NOMO-1 treated with dmso at 0.1 percent for 144 hours (cell line): ENCODE measurements around the gene PDE9A.

Source experiments
- DNase-seq: peaks from one replicate; lab custom pipeline; 2025; ENCODE audit not compliant: unreplicated experiment; lab: John Stamatoyannopoulos, UW

PDE9A gene

GRCh38 chr21:42767561-42767835, 114.1 kb downstream of the PDE9A start:
- no peak for DNase-seq

GRCh38 chr21:42768324-42769121, 115.1 kb downstream of the PDE9A start:
- DNase-seq: no peak

GRCh38 chr21:42769183-42769819, 115.9 kb downstream of the PDE9A start:
- no peak for DNase-seq

- no peak for DNase-seq
These were observed 116.6 kb downstream of the PDE9A start for GRCh38 chr21:42769820-42770716.

GRCh38 chr21:42770717-42771502, 117.5 kb downstream of the PDE9A start:
- DNase-seq: no peak

GRCh38 chr21:42771503-42771805, 118.0 kb downstream of the PDE9A start:
- DNase-seq: no peak

GRCh38 chr21:42775123-42775522, 121.7 kb downstream of the PDE9A start:
- no peak for DNase-seq

- DNase-seq: no peak
These were observed 122.5 kb downstream of the PDE9A start for GRCh38 chr21:42775891-42776290.

GRCh38 chr21:42777064-42777756, 123.8 kb downstream of the PDE9A start:
- DNase-seq: no peak

GRCh38 chr21:42777757-42778344, 124.4 kb downstream of the PDE9A start:
- DNase-seq: no peak

GRCh38 chr21:42779431-42779861, 126.0 kb downstream of the PDE9A start:
- no peak for DNase-seq

- DNase-seq: no peak
These were observed 127.2 kb downstream of the PDE9A start for GRCh38 chr21:42780617-42781016.

GRCh38 chr21:42781150-42781970, 127.9 kb downstream of the PDE9A start:
- no peak for DNase-seq

GRCh38 chr21:42781971-42782722, 128.7 kb downstream of the PDE9A start:
- no peak for DNase-seq

- DNase-seq: no peak
These were observed 129.4 kb downstream of the PDE9A start for GRCh38 chr21:42782723-42783242.

GRCh38 chr21:42784276-42784675, 130.9 kb downstream of the PDE9A start:
- no peak for DNase-seq

GRCh38 chr21:42784896-42785451, 131.6 kb downstream of the PDE9A start:
- DNase-seq: no peak
